K562 (cell line): Measurements from ENCODE around the gene CALHM2. TPM values are rescaled to one million over a fixed set of nuclear protein-coding genes. Genes with fewer than 3 reads are reported as not detected.

Source experiments
- ATAC-seq: fragments of 200-7000 bp; cut with Tn5 transposase; 3 replicates; pipeline ENCODE4 v1.9.1; 2020; ENCODE audit warnings: moderate library complexity
- BruUV-seq: library from RNA; stranded (reverse); fragments of 400-500 nt; replicated peaks from 2 replicates; lab custom pipeline; 2021; lab: Mats Ljungman, UMichigan
- CTCF ChIA-PET: fragments of 300-600 bp; formaldehyde crosslinking; extraction: SDS; loops from one replicate; lab custom pipeline; 2021; ENCODE audit warnings: low intra/inter-chr PET ratio; lab: Yijun Ruan, JAX
- POLR2A ChIA-PET: fragments of 300-600, 350-650 bp; sonication (Branson Sonifier 250); formaldehyde crosslinking; extraction: SDS; loops from one replicate; lab custom pipeline; 2021; ENCODE audit warnings: antibody characterized with exemption, inconsistent platforms; lab: Yijun Ruan, JAX
- DNase-seq, 4 experiments: peaks; one replicate each; pipeline versions ENCODE4 v3.0.0 to v3.0.0-alpha.2; 2011 to 2018; ENCODE audit warnings: low spot score in 3 of 4, mixed read lengths in 3 of 4; ENCODE audit errors: extremely low read depth in 1 of 4
- FAIRE-seq: peaks from 2 replicates; lab custom pipeline; 2011; peaks lifted over from hg19 to GRCh38; lab: Jason Lieb, UNC
- H2AFZ ChIP-seq: 2 replicates; pipeline ENCODE4 v1.6.0; 2011; ENCODE audit warnings: low read depth, low read length, control low read depth, inconsistent platforms
- H3K27ac ChIP-seq: fragments of 200-600 bp; 3 replicates; pipeline ENCODE4 v1.8.0; 2011; ENCODE audit warnings: low read depth, mild to moderate bottlenecking, control low read depth, inconsistent platforms, low read length, moderate library complexity, mixed read lengths; ENCODE audit errors: extremely low read depth
- H3K27me3 ChIP-seq, 2 experiments: fragments of 300-600 bp in 1 of 2; 2 replicates in 1 of 2; 3 replicates in 1 of 2; pipeline versions ENCODE4 v1.6.0 to v1.8.0; 2011; ENCODE audit warnings: inconsistent platforms in 2 of 2, low read length in 2 of 2, mild to moderate bottlenecking in 1 of 2, mixed read lengths in 1 of 2, moderate library complexity in 1 of 2; ENCODE audit not compliant: control insufficient read depth in 2 of 2, insufficient read depth in 2 of 2
- H3K36me3 ChIP-seq: fragments of 300-600 bp; 3 replicates; pipeline ENCODE4 v1.8.0; 2011; ENCODE audit warnings: mild to moderate bottlenecking, low read length, inconsistent platforms; ENCODE audit not compliant: control insufficient read depth, insufficient read depth
- H3K4me1 ChIP-seq, 2 experiments: fragments of 200-600 bp in 1 of 2; replicated peaks in 1 of 2; 2 replicates in 1 of 2; 3 replicates in 1 of 2; pipeline versions ENCODE4 v1.5.1 to v1.8.0; 2011; ENCODE audit warnings: inconsistent platforms in 2 of 2, low read length in 2 of 2, mild to moderate bottlenecking in 1 of 2, mixed read lengths in 1 of 2, moderate library complexity in 1 of 2; ENCODE audit not compliant: control insufficient read depth in 2 of 2, insufficient read depth in 2 of 2
- H3K4me2 ChIP-seq: 2 replicates; pipeline ENCODE4 v1.6.1; 2011; ENCODE audit warnings: low read length, control low read depth, inconsistent platforms, mixed read lengths; ENCODE audit not compliant: insufficient read depth
- H3K4me3 ChIP-seq: fragments of 200-600 bp; sonication (generic), shearing (Covaris generic); 2 replicates; pipeline ENCODE4 v1.5.1; 2016; ENCODE audit warnings: control low read depth, inconsistent platforms
- H3K79me2 ChIP-seq: fragments of 200-600 bp; 3 replicates; pipeline ENCODE4 v1.8.0; 2011; ENCODE audit warnings: low read length, inconsistent platforms; ENCODE audit not compliant: control insufficient read depth, insufficient read depth
- H3K9ac ChIP-seq, 2 experiments: 2 replicates each; pipeline versions ENCODE4 v1.6.0 to v1.6.1; 2011; ENCODE audit warnings: low read depth in 2 of 2, low read length in 2 of 2, control low read depth in 1 of 2, inconsistent platforms in 1 of 2, mild to moderate bottlenecking in 1 of 2, mixed read lengths in 1 of 2; ENCODE audit not compliant: insufficient read depth in 1 of 2
- H3K9me1 ChIP-seq: one replicate; pipeline ENCODE4 v1.6.0; 2011; ENCODE audit warnings: inconsistent platforms, mild to moderate bottlenecking, low read length, moderate library complexity; ENCODE audit not compliant: control insufficient read depth, insufficient read depth
- H3K9me3 ChIP-seq: replicated peaks from 2 replicates; pipeline ENCODE4 v1.5.1; 2011; ENCODE audit warnings: low read depth, low read length, inconsistent platforms; ENCODE audit not compliant: control insufficient read depth, insufficient read depth
- H4K20me1 ChIP-seq: replicated peaks from 2 replicates; pipeline ENCODE4 v1.6.1; 2011; ENCODE audit warnings: low read length, inconsistent platforms, mixed read lengths; ENCODE audit not compliant: control insufficient read depth, insufficient read depth
- FUS ChIP-seq: fragments of 200-400 bp; formaldehyde crosslinking; optimal IDR thresholded peaks from 2 replicates; pipeline ENCODE3; 2017; ENCODE audit warnings: low read depth, low read length
- LARP7 ChIP-seq: fragments of 450-650 bp; IDR thresholded peaks from 2 replicates; pipeline ENCODE4 v1.6.1; 2016
- RERE ChIP-seq: sonication (generic); formaldehyde crosslinking; IDR thresholded peaks from 2 replicates; pipeline ENCODE4 v1.8.0; 2023; ENCODE audit warnings: missing genetic modification reagents, mild to moderate bottlenecking, borderline replicate concordance
- SMARCE1 ChIP-seq: fragments of 450-650 bp; IDR thresholded peaks from 2 replicates; pipeline ENCODE4 v1.7.1; 2016; ENCODE audit warnings: mild to moderate bottlenecking
- SOX6 ChIP-seq: fragments of 450-650 bp; IDR thresholded peaks from 2 replicates; pipeline ENCODE4 v1.6.1; 2014; ENCODE audit warnings: mild to moderate bottlenecking
- ZNF140 ChIP-seq: fragments of 250-450 bp; sonication (Bioruptor Pico); IDR thresholded peaks from 2 replicates; pipeline ENCODE4 v1.8.0; 2021; ENCODE audit warnings: moderate library complexity, mild to moderate bottlenecking, inconsistent platforms
- ZNF518B ChIP-seq: fragments of 250-450 bp; sonication (Bioruptor Pico); IDR thresholded peaks from 2 replicates; pipeline ENCODE4 v1.5.0; 2021; ENCODE audit warnings: mild to moderate bottlenecking, moderate library complexity
- WGBS: fragments of 100-300 bp; shearing (Covaris generic); methylation state at CpG from one replicate; pipeline ENCODE4 v1.1.6; 2016; ENCODE audit warnings: low coverage, mixed read lengths; ENCODE audit not compliant: insufficient coverage; ENCODE audit errors: missing lambda C conversion rate; 5-methylcytosine and 5-hydroxymethylcytosine counted together
- in situ Hi-C: fragments of 300-500 bp; cut with MboI; formaldehyde crosslinking; loops from 4 replicates; pipeline ENCODE4 v1.15.0; 2018; ENCODE audit warnings: inconsistent platforms, mixed read lengths
- intact Hi-C: fragments of 100-400 bp; cut with micrococcal nuclease; formaldehyde crosslinking; loops from 2 replicates; pipeline ENCODE4 v1.14.2; 2022
- polyA plus RNA-seq, 8 experiments: library from polyadenylated mRNA; depleted of rRNA in 4 of 8; stranded (reverse) in 5 of 8; unstranded in 3 of 8; fragments of >200 nt; fragmentation: Nextera tagmentation in 2 of 8; fragmentation: Illumina TruSeq in 1 of 8; extraction: Ambion mirVana in 2 of 8; extraction: Trizol in 1 of 8; gene quantifications; 2 replicates each; pipeline versions ENCODE4 v1.2.1 to v1.2.3, GENCODE V29; 2011 to 2014; ENCODE audit warnings: inconsistent platforms in 1 of 8, missing spikeins in 1 of 8
- total RNA-seq, 7 experiments: library from RNA; depleted of rRNA in 6 of 7; stranded (reverse); fragments of >200 nt in 6 of 7; fragmentation: Illumina TruSeq in 2 of 7; extraction: Trizol in 2 of 7; gene quantifications; 2 replicates each; pipeline versions ENCODE4 v1.2.1 to v1.2.3, GENCODE V29; 2011 to 2021; ENCODE audit warnings: low replicate concordance in 1 of 7

CALHM2 gene
- total and polyA plus RNA-seq, 9 of the 15 experiments (the other 6 are each of a cell fraction or from before 2014, with no cell fraction given) = 0.08 to 0.14 (median 0.13) TPM; not detected in 6

DNA sequence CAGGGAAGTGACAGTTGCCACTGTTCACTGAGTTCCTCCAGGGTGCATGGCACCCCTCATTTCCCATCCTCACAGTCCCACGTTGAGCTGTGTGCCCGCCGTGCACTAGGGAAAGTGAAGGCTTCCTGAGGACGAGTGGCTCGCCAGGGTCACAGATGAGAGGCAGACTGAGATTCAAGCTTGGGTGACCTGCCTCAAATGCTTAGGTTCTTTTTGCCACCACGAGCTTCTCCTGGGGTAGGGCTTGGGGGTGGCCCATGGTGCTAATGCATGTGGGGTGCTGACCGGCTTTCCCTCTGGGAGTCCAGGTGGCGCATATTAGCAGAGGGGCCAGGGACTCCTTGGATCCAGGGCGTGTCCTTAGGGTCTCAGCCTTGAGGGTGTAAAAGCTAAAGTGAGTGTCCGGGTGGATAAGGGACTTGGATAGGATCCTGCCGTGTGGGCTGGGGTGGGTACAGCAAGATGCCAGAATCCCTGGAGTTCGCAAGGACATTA, 1.9 kb downstream of the CALHM2 start:
- BruUV-seq = no TSS peak
- ChIA-PET CTCF (no interaction called here), POLR2A (no interaction called here)
- 0 out of 2 replicates have a peak, but pooled peaks cover 3% of the 10 kb centered on the region for H4K20me1 ChIP-seq
- H3K9me3 ChIP-seq = no peaks in the 10 kb centered on the region
- H3K4me3 ChIP-seq = no peak overlapping the region
- in situ Hi-C loops (no loop called here), intact Hi-C loops (no loop called here)
- 81% methylated on average over 11 of the region's 12 CpGs for WGBS
- no peak overlapping the region for H3K27ac ChIP-seq
- ATAC-seq = no peak
- H2AFZ ChIP-seq = no peak overlapping the region
- H3K27me3 ChIP-seq = no peaks in the 10 kb centered on the region
- H3K9me1 ChIP-seq = no peaks in the 10 kb centered on the region
- no peak overlapping the region for H3K9ac ChIP-seq
- no peak overlapping the region for H3K4me2 ChIP-seq
- no peak for TF ChIP-seq RERE (CRISPR knock-in tag)
- no peak for TF ChIP-seq SMARCE1
- no peak for TF ChIP-seq ZNF518B (CRISPR knock-in tag)
- no peak for TF ChIP-seq ZNF140 (CRISPR knock-in tag)
- no peak for TF ChIP-seq FUS
- TF ChIP-seq SOX6 = no peak
- TF ChIP-seq LARP7 = no peak
- FAIRE-seq = no peak
- no peak for DNase-seq
- H3K36me3 ChIP-seq = peaks cover 26% of the 10 kb centered on the region; the same call in 2 of the 3 replicates
- peaks cover 2 to 23% of the 10 kb centered on the region in 2 experiments; a peak in 3 of 5 replicates for H3K4me1 ChIP-seq
- H3K79me2 ChIP-seq = no peaks in the 10 kb centered on the region
